Amniotic epithelial cell (primary cell): Measurements from ENCODE around the gene EHD1.

Experiments used
- DNase-seq: peaks from one replicate; pipeline ENCODE4 v3.0.0-alpha.2; 2010; ENCODE audit warnings: low read depth

Gene EHD1

DNA sequence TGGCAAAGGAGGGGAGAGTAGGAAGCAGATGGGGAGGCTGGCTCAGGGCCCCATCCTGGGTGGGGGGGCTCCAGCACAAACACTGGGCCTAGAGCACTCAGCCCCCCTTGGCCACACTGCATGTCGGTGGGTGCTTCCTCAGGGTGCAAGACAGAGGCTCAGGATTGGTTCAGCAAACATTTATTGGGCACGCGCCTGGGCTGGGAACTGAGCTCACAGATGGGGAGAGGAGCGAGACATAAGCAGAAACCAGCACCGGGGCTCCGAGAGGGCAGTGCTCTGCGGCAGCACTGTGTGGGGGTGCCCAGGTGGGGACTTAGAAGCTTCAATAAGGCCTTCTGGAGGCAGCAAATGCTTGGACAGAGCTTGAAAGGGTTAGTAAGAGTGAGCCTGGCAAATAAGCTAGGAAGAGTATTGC is 12.1 kb upstream of the EHD1 start:
- DNase-seq: no peak

DNA sequence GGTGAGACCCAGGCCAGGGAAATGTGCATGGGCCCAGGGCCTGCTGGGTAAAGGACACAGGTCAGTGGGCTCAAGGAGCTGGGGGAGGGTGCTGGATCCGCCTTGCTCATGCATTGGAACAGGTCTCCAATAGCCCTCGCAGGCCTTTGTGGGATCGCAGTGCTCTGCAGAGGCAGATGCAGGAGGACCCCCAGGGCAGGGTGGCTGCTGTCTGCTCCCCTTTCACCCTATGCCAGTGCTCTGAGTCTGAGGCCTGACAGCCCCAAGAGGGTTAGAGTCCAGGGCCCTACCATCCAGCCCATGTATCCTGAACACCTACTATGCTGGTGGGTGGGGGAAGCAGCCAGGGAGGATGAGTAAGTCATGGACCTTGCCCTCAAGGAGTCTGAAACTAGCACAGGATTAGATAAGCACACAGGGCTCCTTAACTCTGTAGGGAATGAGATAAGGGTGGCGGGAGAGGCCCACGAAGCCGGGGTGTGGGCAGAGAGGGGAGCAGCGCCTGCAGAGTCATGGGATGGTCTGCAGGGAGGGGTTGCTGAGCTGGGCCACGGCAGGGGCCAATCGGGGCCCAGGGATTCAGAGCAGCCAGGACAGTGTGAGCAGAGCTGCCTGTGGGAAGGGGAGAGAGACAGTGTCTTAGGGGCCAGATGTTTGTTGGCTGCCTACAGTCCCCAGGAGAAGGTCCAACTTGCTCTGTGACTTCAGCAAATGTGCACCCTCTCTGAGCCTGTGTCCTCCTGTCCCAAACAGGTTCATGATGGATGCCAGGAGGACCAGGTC is 10.5 kb upstream of the EHD1 start:
- DNase-seq: peak; percentile 86

DNA sequence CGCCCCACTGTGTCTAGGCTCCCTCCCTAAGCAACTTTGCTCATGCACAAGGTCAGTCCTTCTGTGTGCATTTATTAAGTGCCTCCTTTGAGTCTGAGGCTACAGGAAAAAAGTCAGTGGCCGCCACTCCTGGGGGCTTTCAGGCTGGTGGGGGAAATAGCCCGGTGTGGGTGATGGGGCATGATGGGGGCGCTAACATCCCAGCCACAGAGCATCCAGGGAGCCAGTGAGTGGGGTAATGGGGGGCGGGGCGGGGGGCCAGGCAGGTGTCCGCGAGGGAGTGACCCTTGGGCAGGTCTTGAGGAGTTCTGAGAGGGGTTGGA is 9.9 kb upstream of the EHD1 start:
- DNase-seq: no peak

DNA sequence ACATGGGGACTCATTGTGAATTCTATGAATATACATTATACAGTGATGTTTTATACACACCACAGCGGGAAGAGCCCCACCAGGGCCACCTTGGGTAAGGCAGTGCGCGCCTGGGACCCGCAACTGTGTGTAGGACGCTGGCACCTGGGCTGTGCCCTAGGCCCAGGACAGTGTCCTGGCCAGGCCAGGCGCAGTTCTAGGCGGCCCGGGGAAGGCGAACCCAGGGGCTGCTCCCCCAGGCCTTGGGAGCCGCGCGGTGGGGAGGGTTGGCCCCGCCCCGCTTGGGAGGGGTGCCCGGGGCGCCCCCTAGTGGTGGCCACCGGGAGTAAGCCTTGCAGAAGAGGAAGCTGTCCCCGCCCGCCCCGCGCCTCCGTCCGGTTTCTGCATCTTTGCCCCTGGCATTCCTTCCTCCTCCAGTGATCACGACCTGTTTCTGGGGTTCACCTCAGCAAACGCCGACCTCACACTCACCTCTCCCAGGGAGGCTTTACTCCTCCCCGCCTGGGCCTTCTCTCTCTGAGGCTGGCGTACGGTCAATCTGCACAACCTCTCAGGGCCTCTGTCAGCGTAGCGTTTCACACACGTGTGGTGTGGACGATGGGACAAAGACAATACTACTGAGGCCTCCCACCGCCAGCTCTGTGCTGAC is 9.5 kb upstream of the EHD1 start:
- DNase-seq: no peak

DNA sequence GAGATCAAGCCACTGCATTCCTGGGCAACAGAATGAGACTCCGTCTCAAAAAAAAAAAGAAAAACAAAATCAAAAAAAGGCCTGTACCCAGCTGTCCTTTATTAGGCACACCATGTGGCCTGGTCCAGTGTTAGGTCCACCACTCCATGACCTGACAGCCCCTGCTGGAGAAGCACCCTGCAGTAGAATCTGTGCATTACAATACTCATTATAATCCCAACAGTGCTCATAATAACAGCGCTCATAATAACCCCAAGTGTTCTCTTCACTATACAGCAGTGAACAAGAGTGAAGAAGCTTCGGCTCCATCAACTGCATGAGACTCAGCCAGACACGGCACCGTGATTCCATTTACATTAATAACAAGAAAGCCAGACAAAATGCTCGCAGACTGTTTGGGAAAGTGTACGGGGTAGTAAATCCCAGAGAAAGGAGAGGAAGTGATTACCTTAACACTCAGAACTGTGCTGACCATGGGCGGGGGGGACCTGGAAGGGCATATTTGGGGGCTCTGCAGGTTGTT is 8.9 kb upstream of the EHD1 start:
- DNase-seq: no peak

DNA sequence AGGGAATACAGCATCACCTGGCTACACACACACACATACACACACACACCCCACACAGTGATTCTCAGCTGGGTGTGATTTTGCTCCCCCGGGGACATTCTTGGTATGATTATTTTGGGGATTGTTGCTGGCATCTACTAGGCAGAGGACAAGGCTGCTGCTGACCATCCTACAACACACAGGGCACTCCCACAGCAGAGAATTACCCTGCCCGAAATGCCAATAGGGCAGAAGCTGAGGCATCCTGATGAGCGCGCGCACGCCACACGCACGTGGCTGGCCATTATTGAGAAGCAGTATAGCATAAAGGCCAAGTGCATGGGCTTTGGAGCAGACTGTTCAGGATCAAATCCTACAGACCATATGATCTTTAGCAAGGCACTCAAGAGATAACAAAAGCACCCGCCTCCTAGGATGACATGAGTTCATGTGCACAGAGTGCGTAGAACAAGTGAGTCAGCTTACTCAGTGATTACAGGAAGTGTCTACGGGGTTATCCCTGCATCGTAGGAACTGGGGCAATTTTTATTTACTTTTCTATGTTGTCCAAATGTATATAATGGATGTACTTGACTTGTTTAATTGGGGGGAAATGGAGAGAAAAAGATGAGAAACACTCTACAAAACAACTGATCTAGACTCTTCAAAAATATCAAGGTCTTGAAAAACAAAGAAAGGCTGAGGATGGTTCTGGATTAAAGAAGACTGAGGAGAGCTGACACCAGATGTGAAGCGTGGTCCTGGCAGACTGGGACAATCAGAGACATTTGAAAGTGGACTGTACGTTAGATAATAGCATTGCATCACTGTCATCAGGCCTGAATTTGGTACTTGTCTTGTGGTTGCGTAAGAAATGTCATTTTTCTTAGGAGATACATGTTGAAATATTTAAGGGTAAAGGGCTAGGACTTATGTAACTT is 7.2 kb upstream of the EHD1 start:
- DNase-seq: peak; percentile 97

DNA sequence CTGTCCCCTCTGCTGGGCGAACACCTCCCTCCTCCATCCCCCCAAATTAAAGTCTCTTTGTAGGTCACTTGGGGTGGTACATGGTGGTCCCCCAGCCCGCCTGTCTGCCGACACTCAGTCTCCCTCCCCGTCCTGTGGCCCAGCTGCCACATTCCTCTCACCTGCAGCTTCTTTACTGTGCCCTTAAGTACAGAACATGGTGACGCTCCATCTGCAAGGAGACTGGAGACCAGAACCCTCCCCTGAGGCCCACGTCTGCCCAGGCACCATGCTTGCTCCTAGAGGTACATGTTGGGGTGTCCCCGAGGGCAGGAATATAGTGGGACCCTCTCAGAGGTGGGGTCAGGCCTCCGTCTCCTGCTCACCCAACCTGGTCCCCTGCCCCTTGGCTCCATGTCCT is 5.6 kb upstream of the EHD1 start:
- DNase-seq: no peak

DNA sequence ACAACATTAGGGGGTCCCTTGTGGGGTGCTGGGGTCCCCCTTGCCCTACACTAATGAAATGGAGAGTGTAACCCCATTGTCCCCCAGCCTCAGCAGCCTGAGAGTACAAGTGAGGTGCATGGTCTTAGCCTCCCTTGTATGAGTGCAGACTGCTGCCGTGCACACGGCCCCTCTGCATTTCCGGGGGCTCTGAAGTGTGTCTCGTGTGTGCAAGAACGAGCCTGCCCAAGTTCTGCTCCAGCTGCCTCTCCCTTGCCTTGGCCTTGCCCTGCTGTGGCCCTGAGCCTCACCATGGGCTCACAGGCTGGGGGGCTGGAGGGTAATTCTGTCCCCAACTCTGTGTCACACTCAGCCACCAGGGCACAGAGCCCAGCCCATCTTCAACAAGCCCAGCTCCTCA is 5.2 kb upstream of the EHD1 start:
- DNase-seq: no peak

DNA sequence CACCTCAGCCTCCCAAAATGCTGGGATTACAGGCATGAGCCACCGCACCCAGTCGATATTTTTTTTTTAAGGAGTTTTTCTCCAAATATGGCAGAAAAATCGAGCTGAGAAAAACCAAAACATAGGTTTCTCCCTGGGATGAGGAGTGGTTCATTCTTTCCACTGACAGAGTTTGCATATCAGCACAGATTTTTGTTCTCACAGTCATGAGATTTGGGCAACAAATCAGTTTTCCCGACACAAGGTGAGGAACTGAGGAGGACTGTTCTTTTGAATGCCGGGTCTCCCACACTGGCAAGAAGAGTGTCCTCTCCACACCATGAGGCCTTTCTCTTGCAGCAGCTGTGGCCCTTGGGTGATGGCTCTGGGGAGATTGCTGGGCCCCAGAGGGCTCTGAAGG is 3.8 kb upstream of the EHD1 start:
- DNase-seq: peak; percentile 38

DNA sequence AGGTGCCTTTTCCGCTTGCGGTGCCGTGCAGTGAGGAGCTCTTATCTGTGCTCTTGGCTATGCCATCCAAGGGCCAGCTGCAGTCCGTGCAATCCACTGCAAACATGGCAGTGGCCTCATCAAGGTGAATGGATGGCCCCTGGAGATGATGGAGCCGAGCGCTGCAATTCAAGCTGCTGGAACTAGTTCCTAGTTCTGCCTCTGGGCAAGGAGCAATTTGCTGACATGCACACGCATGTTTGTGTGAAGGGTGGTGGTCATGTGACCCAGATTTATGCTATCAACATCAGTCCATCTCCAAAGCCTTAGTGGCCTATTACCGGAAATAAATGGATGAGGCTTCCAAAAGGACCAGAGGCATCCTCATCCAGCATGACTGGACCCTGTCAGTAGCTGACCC is 3.1 kb upstream of the EHD1 start:
- no peak for DNase-seq

DNA sequence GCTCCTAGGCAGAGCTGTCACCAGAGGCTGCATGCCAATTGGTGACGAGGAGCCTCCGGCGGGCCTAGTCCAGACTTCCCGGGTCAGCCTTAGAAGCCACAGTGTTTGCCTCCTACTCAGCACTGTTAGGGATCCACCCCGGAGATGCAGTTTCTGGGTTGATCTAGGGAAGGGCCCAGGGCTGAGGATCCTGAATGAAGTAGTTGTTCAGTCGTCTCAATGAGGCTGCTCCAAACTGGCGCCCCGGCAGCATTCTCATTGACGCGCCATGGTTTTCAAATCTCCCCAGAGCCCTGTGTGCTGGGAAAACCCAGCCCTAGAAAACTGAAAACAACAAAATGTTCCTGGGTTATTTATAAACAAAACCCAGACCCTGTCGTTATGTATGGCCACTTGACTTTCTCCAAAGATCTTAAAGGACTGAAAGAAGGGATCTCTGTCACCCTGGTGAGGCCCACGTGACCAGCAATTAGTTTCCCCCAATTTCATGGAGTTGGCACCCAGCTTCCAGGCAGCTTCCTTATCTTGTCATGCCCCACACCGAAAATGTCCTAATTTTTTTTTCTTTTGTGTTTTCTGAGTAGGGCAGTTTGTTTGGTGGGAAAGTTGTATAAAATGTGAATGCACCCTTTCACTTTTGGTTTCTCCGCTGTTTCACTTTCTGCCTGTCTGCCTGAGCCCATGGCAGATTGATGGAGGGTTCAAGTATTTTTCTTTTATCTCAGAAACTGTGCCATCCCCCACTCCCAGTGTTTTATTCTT is 2.0 kb upstream of the EHD1 start:
- no peak for DNase-seq

DNA sequence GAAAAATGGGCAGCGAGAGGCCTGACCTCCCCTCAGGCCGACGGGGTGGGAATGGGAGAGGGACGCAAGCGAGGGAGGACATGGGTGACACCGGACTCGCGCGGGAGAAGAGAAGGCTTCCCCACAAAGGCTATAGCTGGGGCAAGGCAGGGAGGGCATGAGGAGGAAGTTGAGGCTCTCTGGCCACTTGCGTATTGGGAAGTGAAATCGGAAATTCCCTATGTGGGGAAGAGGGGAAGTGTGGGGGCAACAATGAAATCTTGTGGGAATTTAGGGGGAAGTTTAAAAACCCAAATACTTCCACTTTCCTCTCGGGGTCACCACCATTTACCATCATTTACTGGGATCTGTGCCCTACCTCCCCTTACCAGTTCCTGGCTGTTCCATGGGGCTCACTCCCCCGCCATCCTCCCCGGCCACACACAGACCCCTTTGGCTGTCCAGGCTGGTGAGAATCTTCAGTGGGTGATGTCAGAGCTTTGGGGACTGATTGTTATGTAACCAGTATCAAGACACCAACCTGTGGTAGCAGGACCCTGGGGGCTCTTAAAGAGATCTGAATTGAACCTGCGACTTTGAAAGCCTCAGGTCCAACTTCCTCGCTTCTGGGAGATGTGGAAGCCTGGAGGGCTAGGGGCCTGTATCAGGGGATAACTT is 951 bp upstream of the EHD1 start:
- no peak for DNase-seq

DNA sequence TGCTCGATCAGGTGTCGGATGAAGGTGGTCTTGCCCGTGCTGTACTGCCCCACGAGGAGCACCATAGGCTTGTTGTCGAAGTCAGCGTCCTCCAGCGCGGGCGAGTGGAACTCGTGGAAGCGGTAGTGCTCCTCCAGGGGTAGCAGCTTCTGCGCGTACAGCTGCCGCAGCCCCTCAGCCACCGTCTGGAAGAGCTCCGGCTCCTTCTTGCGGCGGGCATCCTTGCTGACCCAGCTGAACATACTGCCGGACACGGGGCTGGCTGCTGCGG is 263 bp downstream of the EHD1 start:
- no peak for DNase-seq

DNA sequence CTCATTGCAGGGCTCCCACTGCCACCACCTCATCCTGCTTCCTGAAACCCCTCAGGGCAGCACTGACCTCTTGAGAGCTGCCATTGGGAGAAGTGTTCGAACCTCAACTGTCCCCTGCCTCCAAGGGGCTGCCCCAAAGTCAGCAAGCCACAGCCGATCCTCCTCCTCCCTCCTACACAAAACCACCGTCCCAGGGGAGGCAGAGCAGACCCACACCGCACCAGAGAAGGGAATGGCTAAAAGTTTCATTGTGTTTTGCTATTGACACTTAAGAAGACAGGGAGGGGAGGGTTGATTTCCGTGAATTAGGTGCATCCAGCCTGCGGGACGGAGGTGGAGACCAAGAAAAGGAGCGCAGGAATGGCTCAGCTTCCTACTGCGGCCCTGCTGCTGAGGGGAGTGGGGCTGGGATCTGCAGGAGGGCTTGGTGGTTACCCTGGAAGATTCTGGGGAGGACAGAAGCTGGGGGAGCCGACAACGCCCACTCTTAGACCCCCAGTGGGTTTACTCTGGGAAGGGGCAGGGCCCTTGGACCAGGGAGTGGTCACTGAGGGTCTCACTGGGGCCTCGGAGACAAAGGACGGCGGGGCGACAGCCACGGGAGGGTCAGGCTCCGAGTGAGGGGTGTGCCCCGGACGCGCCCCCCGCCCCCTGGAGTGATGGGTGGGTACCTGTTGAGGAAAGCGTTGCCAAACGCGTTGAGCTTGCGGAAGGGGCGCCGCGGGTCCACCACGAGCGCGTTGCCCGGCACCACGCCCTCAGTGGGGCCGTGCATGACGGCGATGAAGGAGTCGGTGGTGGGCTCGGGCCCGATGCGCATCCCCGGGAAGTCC is 815 bp downstream of the EHD1 start:
- DNase-seq: no peak

DNA sequence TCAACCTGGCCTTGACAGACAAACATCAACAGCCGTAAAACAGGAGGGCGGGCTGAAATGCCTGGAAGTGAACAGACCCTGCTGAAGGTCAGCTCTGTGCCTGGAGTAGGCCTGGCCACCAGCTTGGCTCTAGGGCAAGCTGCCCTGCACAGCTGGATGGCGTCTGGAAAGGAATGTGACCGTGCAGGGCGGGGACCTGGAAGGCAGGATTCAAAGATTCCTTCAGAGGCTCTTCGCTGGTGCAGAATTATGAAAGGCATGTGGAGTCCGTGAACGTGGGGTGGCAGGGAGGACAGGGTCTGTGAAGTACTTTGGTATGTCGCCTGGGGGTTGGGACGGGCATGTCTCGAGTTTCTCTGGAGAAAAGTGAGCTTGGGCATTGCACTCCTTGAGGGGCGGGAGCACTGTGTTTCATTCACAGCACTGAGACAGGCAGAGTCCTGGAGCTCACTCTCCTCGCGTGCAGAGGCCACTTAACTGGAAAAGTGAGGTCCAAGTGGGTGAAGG is 1.5 kb downstream of the EHD1 start:
- DNase-seq: no peak

DNA sequence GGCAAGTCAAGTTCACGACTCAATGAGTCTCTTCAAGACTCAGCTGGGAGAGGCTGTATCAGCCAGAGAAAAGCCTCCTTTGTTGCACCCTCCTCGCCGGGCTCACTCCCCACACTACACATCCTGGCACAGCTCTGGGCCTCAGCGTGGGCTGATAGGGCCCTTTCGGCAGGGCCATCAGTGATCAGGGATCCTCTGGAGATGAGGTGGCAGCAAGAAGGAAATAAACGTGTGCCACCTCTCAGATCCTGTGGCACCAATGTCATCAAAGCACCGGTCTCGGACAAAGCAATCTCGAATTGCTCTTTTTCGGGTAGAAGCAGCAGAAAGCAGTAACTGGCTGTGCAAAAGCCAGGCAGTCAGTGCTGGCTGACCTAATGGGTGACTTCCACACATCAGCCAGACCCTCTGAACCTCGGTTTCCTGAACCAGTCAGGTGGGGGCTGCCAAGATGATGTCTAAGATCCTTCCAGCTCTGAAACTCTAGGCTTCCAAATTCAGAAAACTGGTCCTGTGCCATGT is 2.1 kb downstream of the EHD1 start:
- no peak for DNase-seq

DNA sequence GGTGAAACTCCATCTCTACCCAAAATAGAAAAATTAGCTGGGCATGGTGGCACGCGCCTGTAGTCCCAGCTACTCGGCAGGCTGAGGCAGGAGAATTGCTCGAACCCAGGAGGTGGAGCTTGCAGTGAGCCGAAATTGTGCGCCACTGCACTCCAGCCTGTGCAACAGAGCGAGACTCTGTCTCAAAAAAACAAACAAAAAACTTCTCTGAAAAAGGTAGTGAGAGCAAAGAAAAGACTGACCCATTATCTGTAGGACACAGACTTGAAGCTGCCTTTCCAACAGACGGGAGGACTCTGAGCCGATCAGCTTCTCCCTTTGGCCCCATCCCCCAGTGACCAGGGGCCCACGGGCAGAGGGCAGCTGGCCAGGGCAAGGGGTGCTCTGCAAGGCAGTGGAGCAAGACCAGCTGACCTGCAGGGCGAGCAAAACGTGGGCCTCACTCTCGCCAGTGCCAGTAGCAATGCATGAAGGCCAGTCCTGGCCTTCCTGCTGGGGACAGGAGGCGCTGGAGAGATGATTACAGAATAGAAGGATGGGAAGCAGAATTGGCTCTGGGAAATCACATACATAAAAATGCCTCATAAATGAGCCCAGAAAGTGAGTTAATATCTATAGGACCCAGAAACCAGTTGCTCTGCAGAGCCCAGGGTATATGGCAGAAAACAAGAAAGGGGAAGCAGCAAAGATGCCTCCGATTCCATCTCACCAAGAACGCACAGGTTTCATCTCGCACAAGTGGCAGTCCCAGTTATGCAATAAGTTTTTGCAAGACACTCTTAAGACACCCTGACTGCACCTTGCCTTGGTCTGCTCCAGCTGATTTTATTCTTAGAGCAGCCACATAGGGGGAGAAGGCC is 2.8 kb downstream of the EHD1 start:
- DNase-seq: no peak

DNA sequence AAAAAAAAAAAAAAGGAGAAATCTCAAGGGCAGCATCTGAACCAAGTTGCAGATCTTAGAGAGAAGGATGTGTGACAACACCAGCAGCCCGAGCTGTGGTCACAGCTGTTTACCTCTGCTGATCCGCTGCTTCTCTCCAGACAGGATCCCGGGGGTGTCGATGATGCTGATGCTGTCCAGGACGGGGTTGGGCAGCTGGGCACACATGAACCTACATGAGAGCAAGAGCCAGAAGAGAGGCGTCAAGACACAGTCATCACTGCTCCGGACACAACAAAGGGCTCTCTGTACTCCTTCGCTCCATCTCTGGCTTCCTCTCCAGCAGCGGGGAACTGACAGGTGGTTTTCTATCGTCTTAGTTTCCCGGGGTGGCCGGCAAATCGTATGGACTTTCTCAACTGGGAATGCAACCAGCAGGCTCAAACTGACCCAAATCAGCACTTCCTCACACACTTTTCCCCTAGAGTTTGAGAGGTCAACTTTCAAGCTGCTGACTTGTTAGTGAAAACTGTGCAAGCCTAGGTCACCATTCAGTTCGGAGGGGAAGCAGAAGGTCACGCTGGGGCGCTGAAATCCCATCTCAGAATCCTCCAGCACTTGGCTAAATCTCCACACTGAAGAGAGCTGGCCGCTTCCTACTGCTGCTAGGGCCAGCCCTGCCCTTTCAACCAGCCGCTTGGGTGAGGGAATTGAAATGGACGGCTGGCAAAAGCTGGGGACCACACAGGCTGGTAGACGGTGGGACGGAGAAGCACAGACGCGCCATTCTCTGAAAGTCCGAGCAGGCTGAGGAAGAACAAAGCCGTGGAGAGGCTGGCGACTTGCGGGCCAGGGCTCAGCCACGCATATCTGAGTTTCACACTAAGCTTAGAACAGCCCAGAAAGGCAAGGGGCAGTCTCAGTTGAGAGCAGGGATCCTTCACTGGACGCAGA is 3.8 kb downstream of the EHD1 start:
- no peak for DNase-seq
